SK-N-SH (cell line): ENCODE measurements around the gene ITGA4. TPM values are rescaled to one million over a fixed set of nuclear protein-coding genes. Genes with fewer than 3 reads are reported as not detected.

Experiments
- CTCF ChIA-PET: fragments of 300-600, 350-600 bp; formaldehyde crosslinking; extraction: SDS; loops from one replicate; lab custom pipeline; 2021; lab: Yijun Ruan, JAX
- POLR2A ChIA-PET: fragments of 350-600 bp; sonication (Branson Sonifier 250); formaldehyde crosslinking; extraction: SDS; loops from one replicate; lab custom pipeline; 2020; ENCODE audit warnings: antibody characterized with exemption, inconsistent platforms; lab: Yijun Ruan, JAX
- DNase-seq: peaks from one replicate; pipeline ENCODE4 v3.0.0; 2012
- H2AFZ ChIP-seq: fragments of 200-600 bp; sonication (generic); 2 replicates; pipeline ENCODE4 v1.8.1; 2016; ENCODE audit warnings: antibody characterized with exemption, mild to moderate bottlenecking, low read depth
- H3F3A ChIP-seq: fragments of 200-600 bp; sonication (generic); replicated peaks from 2 replicates; pipeline ENCODE3; 2016; ENCODE audit warnings: antibody characterized with exemption, mild to moderate bottlenecking; ENCODE audit not compliant: insufficient read depth
- H3K27ac ChIP-seq, 2 experiments: fragments of 200-500 bp in 1 of 2; fragments of 200-600 bp in 1 of 2; sonication (Bioruptor generic) in 1 of 2; sonication (generic), shearing (Covaris generic) in 1 of 2; 2 replicates each; pipeline versions ENCODE4 v1.5.1 to v1.6.1; 2014 to 2016; ENCODE audit warnings: low read depth in 2 of 2, inconsistent platforms in 1 of 2, low read length in 1 of 2, mild to moderate bottlenecking in 1 of 2, mixed read lengths in 1 of 2
- H3K27me3 ChIP-seq: fragments of 200-600 bp; sonication (generic), shearing (Covaris generic); 2 replicates; pipeline ENCODE4 v1.6.1; 2016; ENCODE audit warnings: mixed run types; ENCODE audit not compliant: insufficient read depth
- H3K36me3 ChIP-seq, 2 experiments: fragments of 200-500 bp in 1 of 2; fragments of 200-600 bp in 1 of 2; sonication (Bioruptor generic) in 1 of 2; sonication (generic) in 1 of 2; replicated peaks in 1 of 2; 2 replicates each; pipeline versions ENCODE3 to v1.5.1; 2014 to 2016; ENCODE audit warnings: low read length in 1 of 2, mild to moderate bottlenecking in 1 of 2; ENCODE audit not compliant: insufficient read depth in 2 of 2, control insufficient read depth in 1 of 2
- H3K4me1 ChIP-seq, 2 experiments: fragments of 200-500 bp in 1 of 2; fragments of 200-600 bp in 1 of 2; sonication (Bioruptor generic) in 1 of 2; sonication (generic), shearing (Covaris generic) in 1 of 2; 2 replicates each; pipeline versions ENCODE4 v1.5.1 to v1.6.1; 2014 to 2016; ENCODE audit warnings: low read depth in 1 of 2, low read length in 1 of 2, mixed run types in 1 of 2; ENCODE audit not compliant: insufficient read depth in 2 of 2, control insufficient read depth in 1 of 2
- H3K4me2 ChIP-seq: fragments of 200-600 bp; sonication (generic), shearing (Covaris generic); 2 replicates; pipeline ENCODE4 v1.6.1; 2017; ENCODE audit warnings: mixed run types
- H3K4me3 ChIP-seq, 2 experiments: fragments of 200-500 bp in 1 of 2; fragments of 200-600 bp in 1 of 2; sonication (Bioruptor generic) in 1 of 2; sonication (generic), shearing (Covaris generic) in 1 of 2; 2 replicates each; pipeline versions ENCODE4 v1.5.1 to v1.8.1; 2014 to 2016; ENCODE audit warnings: low read depth in 2 of 2, inconsistent platforms in 1 of 2, low read length in 1 of 2, mild to moderate bottlenecking in 1 of 2, mixed read lengths in 1 of 2, moderate library complexity in 1 of 2
- H3K79me2 ChIP-seq: fragments of 200-600 bp; sonication (generic); 2 replicates; pipeline ENCODE4 v1.8.1; 2017; ENCODE audit warnings: mild to moderate bottlenecking; ENCODE audit not compliant: insufficient read depth
- H3K9ac ChIP-seq: fragments of 200-600 bp; sonication (generic); 2 replicates; pipeline ENCODE4 v1.6.1; 2017; ENCODE audit warnings: mixed run types
- H3K9me2 ChIP-seq: fragments of 200-600 bp; sonication (generic); 2 replicates; pipeline ENCODE4 v1.6.1; 2017; ENCODE audit warnings: mixed run types
- H3K9me3 ChIP-seq: fragments of 200-600 bp; sonication (generic); 2 replicates; pipeline ENCODE4 v1.6.1; 2017; ENCODE audit warnings: mixed run types, mild to moderate bottlenecking, moderate library complexity
- H4K20me1 ChIP-seq: fragments of 200-600 bp; sonication (generic); 2 replicates; pipeline ENCODE4 v1.6.1; 2017; ENCODE audit warnings: mild to moderate bottlenecking, mixed run types; ENCODE audit not compliant: insufficient read depth
- CTCF ChIP-seq: fragments of 200-600 bp; sonication (generic); IDR thresholded peaks from 2 replicates; pipeline ENCODE4 v1.6.1; 2017; ENCODE audit warnings: antibody characterized with exemption, mild to moderate bottlenecking, moderate library complexity
- ELF1 ChIP-seq: IDR thresholded peaks from 2 replicates; pipeline ENCODE4 v1.4.0; 2012
- EP300 ChIP-seq, 2 experiments: IDR thresholded peaks; 2 replicates each; pipeline versions ENCODE4 v1.4.0 to v1.6.1; 2012; ENCODE audit warnings: borderline replicate concordance in 1 of 2, low read depth in 1 of 2, low read length in 1 of 2
- MEF2A ChIP-seq: IDR thresholded peaks from 2 replicates; pipeline ENCODE4 v1.4.0; 2012; ENCODE audit warnings: low read depth, borderline replicate concordance
- NFIC ChIP-seq: IDR thresholded peaks from 2 replicates; pipeline ENCODE4 v1.4.0; 2012; ENCODE audit warnings: borderline replicate concordance
- WGBS: methylation state at CpG from one replicate; pipeline ENCODE4 v1.1.6; 2017; ENCODE audit warnings: low lambda C conversion rate; 5-methylcytosine and 5-hydroxymethylcytosine counted together
- polyA plus RNA-seq, 3 experiments: library from polyadenylated mRNA; depleted of rRNA; stranded (reverse); fragments of >200 nt; gene quantifications; 2 replicates each; pipeline ENCODE4 v1.2.3, GENCODE V29; 2012

ITGA4 gene
- polyA plus RNA-seq, 1 of the 3 experiments (the other 2 are of a cell fraction): 10.5 TPM

GRCh38 chr2:181430406-181431118 lies 26.6 kb upstream of the ITGA4 start:
- Histone ChIP-seq H3K36me3 (no peaks in the 10 kb centered on the region), H3F3A (no peaks in the 10 kb centered on the region), H2AFZ (no peak overlapping the region), H3K9me2 (no peaks in the 10 kb centered on the region), H3K27me3 (no peaks in the 10 kb centered on the region), H3K4me2 (no peak overlapping the region), H4K20me1 (no peaks in the 10 kb centered on the region), H3K79me2 (no peaks in the 10 kb centered on the region), H3K9ac (no peak overlapping the region), H3K4me1 (no peaks in the 10 kb centered on the region), H3K27ac (no peak overlapping the region), H3K9me3 (no peaks in the 10 kb centered on the region), H3K4me3 (no peak overlapping the region)
- TF ChIP-seq NFIC (no peak), CTCF (peak; percentile 56)
- WGBS: 39% methylated on average over 3 of the region's 3 CpGs
- ChIA-PET POLR2A (no interaction called here), CTCF (interaction anchor here (1.1 kb wide), 1 partner anchor 326 kb away, joined by 3 read pairs; no protein-coding TSS in a partner anchor)
- no peak for DNase-seq

- no peaks in the 10 kb centered on the region for H3K36me3 ChIP-seq
- H3K79me2 ChIP-seq: no peaks in the 10 kb centered on the region
- no peaks in the 10 kb centered on the region for H3K27me3 ChIP-seq
- no peaks in the 10 kb centered on the region for H3K9me3 ChIP-seq
- no peak overlapping the region for H3K27ac ChIP-seq
- H2AFZ ChIP-seq: no peak overlapping the region
- H3K4me1 ChIP-seq: no peaks in the 10 kb centered on the region
- POLR2A ChIA-PET: no interaction called here
- TF ChIP-seq EP300 (IDR thresholded peaks at IDR 0.05; ENCODE audit: borderline replicate concordance in 1 of 2, low read depth in 1 of 2, low read length in 1 of 2) (no peak), CTCF (no peak)
- TF ChIP-seq, all 33 proteins: peak for 0
- no peak for DNase-seq
- Histone ChIP-seq H3K9me2 (no peaks in the 10 kb centered on the region), H3K4me3 (no peak overlapping the region), H4K20me1 (no peaks in the 10 kb centered on the region), H3F3A (no peaks in the 10 kb centered on the region), H3K4me2 (no peak overlapping the region), H3K9ac (no peak overlapping the region)
- CTCF ChIA-PET: interaction anchor here (1.1 kb wide), 1 partner anchor 327 kb away, joined by 3 read pairs; no protein-coding TSS in a partner anchor
Measured at GRCh38 chr2:181431674-181432073, 25.5 kb upstream of the ITGA4 start.

- Histone ChIP-seq H3K9ac (no peak overlapping the region), H2AFZ (no peak overlapping the region), H3K9me2 (no peaks in the 10 kb centered on the region), H3K27ac (no peak overlapping the region), H3K4me1 (no peaks in the 10 kb centered on the region), H3F3A (no peaks in the 10 kb centered on the region), H4K20me1 (no peaks in the 10 kb centered on the region), H3K9me3 (no peaks in the 10 kb centered on the region), H3K79me2 (no peaks in the 10 kb centered on the region), H3K4me2 (no peak overlapping the region), H3K4me3 (no peak overlapping the region), H3K36me3 (no peaks in the 10 kb centered on the region), H3K27me3 (no peaks in the 10 kb centered on the region; the same call in 1 of the 2 replicates)
- POLR2A ChIA-PET: no interaction called here
- WGBS: 36% methylated on average over 1 of the region's 1 CpG
- DNase-seq: no peak
- TF ChIP-seq CTCF (peak; percentile 25), MEF2A (no peak), ELF1 (no peak)
- CTCF ChIA-PET: interaction anchor here (0.7 kb wide), 1 partner anchor 923 kb away, joined by 3 read pairs; no protein-coding TSS in a partner anchor
Measured at GRCh38 chr2:181438261-181438660, 18.9 kb upstream of the ITGA4 start.
